ENCODE data around the gene TLX2. TPM values are rescaled to one million over a fixed set of nuclear protein-coding genes. Genes with fewer than 3 reads are reported as not detected.
"Not testable (repeated sequence)": the region's sequence is repeated elsewhere in the genome, so short reads cannot be mapped to it uniquely, and the experiment has no call there.

TLX2 gene
- polyA plus RNA-seq, 3 donors from 2014 or later, result not detected

DNA sequence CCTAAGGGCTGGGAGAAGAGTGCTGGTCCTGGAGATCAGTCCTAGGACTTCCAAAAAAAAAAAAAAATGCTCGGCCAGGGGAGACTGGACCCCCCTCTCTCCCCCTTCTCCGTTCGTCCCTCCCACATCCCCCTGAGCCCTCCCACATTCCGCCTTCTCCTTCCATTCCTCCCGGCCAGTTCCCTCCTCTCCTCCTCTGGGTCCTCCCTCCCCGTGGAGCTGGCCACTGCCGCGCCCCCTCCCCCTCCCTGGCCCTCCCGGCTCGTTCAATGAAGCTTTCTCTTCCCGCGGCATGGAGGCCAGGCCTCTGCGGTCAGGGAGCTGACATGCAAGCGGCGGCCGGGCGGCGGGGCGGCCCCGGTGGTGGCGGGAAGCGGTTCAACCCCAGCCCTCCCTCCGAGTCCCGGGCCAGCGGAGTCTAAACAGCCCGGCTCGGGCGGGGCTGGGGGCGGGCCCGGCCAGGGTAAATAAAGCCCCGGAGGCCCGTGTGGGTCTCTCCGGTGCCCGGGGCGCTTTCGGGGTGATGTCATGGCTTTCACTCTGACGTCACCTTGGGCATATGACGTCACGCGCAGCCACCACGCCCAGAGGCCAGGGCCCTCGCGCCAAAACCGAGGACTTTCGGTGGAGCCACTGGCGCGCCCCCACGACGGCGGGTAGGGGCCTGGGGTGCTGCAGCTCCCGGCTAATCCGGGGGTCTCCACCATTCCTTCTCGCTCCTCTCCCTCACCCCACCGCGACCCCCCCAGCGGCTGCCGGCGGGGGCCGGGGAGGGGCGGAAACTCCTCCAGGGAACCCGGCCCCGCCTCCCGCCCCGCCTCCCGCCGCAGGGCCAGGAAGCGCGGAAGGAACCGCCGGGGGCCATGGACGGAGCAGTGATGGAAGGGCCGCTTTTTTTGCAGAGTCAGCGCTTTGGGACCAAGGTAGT lies 39.9 kb downstream of the TLX2 start, which contains the start of the genes DOK1 and LOXL3:
DOK1 (plus strand) TSS at position 829 of the 928 bp plus-strand sequence; CDS start at position 864, 35 bp downstream.
LOXL3 (minus strand) TSS at position 51 of the 928 bp plus-strand sequence. CDS start 1,308 bp downstream, outside the sequence.
- no peaks in the 10 kb centered on the region for H3K9me3 Mint-ChIP-seq
- H3K27ac Mint-ChIP-seq, result peak within 1 kb of the TSS; percentile 86 to 96 (median 92)
- no peaks in the 10 kb centered on the region for H3K36me3 Mint-ChIP-seq
- peak; percentile 81 to 82 (median 82) for DNase-seq
- peaks cover 15 to 19% of the 10 kb centered on the region in 2 donors for H3K4me1 Mint-ChIP-seq
- peak within 1 kb of the TSS; percentile 95 to 97 (median 96) for H3K4me3 Mint-ChIP-seq
- H3K27me3 Mint-ChIP-seq (ENCODE audit: low read depth in 3 of 3), result peaks cover 8 to 37% (median 31%) of the 10 kb centered on the region in 3 donors

- Mint-ChIP-seq H3K36me3 (no peaks in the 10 kb centered on the region), H3K4me3 (peak overlapping the region; percentile 95 to 97 (median 96)), H3K4me1 (peaks cover 15 to 19% of the 10 kb centered on the region in 2 donors), H3K27me3 (ENCODE audit: low read depth in 3 of 3) (peaks cover 7 to 32% (median 30%) of the 10 kb centered on the region in 3 donors), H3K27ac (peak overlapping the region; percentile 86 to 96 (median 92)), H3K9me3 (no peaks in the 10 kb centered on the region)
- peak; percentile 46 to 52 (median 50) for DNase-seq
Measured at GRCh38 chr2:74554820-74555531, 40.7 kb downstream of the TLX2 start.

- Mint-ChIP-seq H3K27me3 (ENCODE audit: low read depth in 3 of 3) (peaks cover 4 to 29% (median 29%) of the 10 kb centered on the region in 3 donors), H3K27ac (peak overlapping the region; percentile 86 to 96 (median 92)), H3K9me3 (no peaks in the 10 kb centered on the region), H3K4me1 (peaks cover 20 to 22% of the 10 kb centered on the region in 2 donors), H3K4me3 (peak overlapping the region; percentile 95 to 97 (median 96)), H3K36me3 (no peaks in the 10 kb centered on the region)
- DNase-seq, result no peak
Measured at GRCh38 chr2:74555610-74556103, 41.4 kb downstream of the TLX2 start.

- Mint-ChIP-seq H3K4me1 (peaks cover 20 to 22% of the 10 kb centered on the region in 2 donors), H3K27ac (peak overlapping the region; percentile 57 to 93 (median 79)), H3K4me3 (peak overlapping the region; percentile 95 to 97 (median 96)), H3K27me3 (ENCODE audit: low read depth in 3 of 3) (peaks cover 4 to 29% (median 27%) of the 10 kb centered on the region in 3 donors), H3K36me3 (no peaks in the 10 kb centered on the region), H3K9me3 (no peaks in the 10 kb centered on the region)
- DNase-seq, result no peak
Measured at GRCh38 chr2:74556159-74556558, 41.9 kb downstream of the TLX2 start.

GRCh38 chr2:74556831-74557370 lies 42.7 kb downstream of the TLX2 start:
- no peaks in the 10 kb centered on the region for H3K9me3 Mint-ChIP-seq
- DNase-seq, result no peak
- H3K27ac Mint-ChIP-seq, result peak overlapping the region in 4 of 6 donors; percentile 32 to 78 (median 54)
- H3K27me3 Mint-ChIP-seq (ENCODE audit: low read depth in 3 of 3), result peaks cover 4 to 26% (median 23%) of the 10 kb centered on the region in 3 donors
- H3K4me3 Mint-ChIP-seq, result peak overlapping the region in 3 of 5 donors; percentile 5 to 95 (median 46)
- H3K4me1 Mint-ChIP-seq, result peaks cover 20 to 22% of the 10 kb centered on the region in 2 donors
- H3K36me3 Mint-ChIP-seq, result no peaks in the 10 kb centered on the region

- H3K4me1 Mint-ChIP-seq, result peaks cover 20 to 21% of the 10 kb centered on the region in 2 donors
- H3K4me3 Mint-ChIP-seq, result no peak overlapping the region
- H3K9me3 Mint-ChIP-seq, result no peaks in the 10 kb centered on the region
- H3K27ac Mint-ChIP-seq, result peak overlapping the region in 2 of 6 donors; percentile 10 to 43
- H3K27me3 Mint-ChIP-seq (ENCODE audit: low read depth in 3 of 3), result peaks cover 4 to 29% (median 15%) of the 10 kb centered on the region in 3 donors
- DNase-seq, result no peak
- H3K36me3 Mint-ChIP-seq, result no peaks in the 10 kb centered on the region
Measured at GRCh38 chr2:74558284-74559230, 44.3 kb downstream of the TLX2 start.

- peaks cover 17 to 20% of the 10 kb centered on the region in 2 donors for H3K4me1 Mint-ChIP-seq
- no peak overlapping the region for H3K4me3 Mint-ChIP-seq
- peaks cover 1 to 30% (median 10%) of the 10 kb centered on the region in 3 donors for H3K27me3 Mint-ChIP-seq (ENCODE audit: low read depth in 3 of 3)
- no peaks in the 10 kb centered on the region for H3K36me3 Mint-ChIP-seq
- H3K27ac Mint-ChIP-seq, result peak overlapping the region in 1 of 6 donors; percentile 5
- no peaks in the 10 kb centered on the region for H3K9me3 Mint-ChIP-seq
- DNase-seq, result no peak
Measured at GRCh38 chr2:74559912-74560311, 45.7 kb downstream of the TLX2 start.

- H3K27me3 Mint-ChIP-seq (ENCODE audit: low read depth in 3 of 3), result peaks cover 1 to 25% (median 5%) of the 10 kb centered on the region in 3 donors
- H3K36me3 Mint-ChIP-seq, result no peaks in the 10 kb centered on the region
- no peak overlapping the region for H3K27ac Mint-ChIP-seq
- peaks cover 11 to 14% of the 10 kb centered on the region in 2 donors for H3K4me1 Mint-ChIP-seq
- no peaks in the 10 kb centered on the region for H3K9me3 Mint-ChIP-seq
- no peak overlapping the region for H3K4me3 Mint-ChIP-seq
- DNase-seq, result no peak
Measured at GRCh38 chr2:74560591-74560990, 46.3 kb downstream of the TLX2 start.

- H3K9me3 Mint-ChIP-seq, H3K4me1 Mint-ChIP-seq, H3K27ac Mint-ChIP-seq, DNase-seq, H3K36me3 Mint-ChIP-seq, H3K4me3 Mint-ChIP-seq: not testable (repeated sequence)
- peaks cover 1 to 24% (median 8%) of the 10 kb centered on the region in 3 donors for H3K27me3 Mint-ChIP-seq (ENCODE audit: low read depth in 3 of 3)
Measured at GRCh38 chr2:74561022-74561421, 46.8 kb downstream of the TLX2 start.

DNA sequence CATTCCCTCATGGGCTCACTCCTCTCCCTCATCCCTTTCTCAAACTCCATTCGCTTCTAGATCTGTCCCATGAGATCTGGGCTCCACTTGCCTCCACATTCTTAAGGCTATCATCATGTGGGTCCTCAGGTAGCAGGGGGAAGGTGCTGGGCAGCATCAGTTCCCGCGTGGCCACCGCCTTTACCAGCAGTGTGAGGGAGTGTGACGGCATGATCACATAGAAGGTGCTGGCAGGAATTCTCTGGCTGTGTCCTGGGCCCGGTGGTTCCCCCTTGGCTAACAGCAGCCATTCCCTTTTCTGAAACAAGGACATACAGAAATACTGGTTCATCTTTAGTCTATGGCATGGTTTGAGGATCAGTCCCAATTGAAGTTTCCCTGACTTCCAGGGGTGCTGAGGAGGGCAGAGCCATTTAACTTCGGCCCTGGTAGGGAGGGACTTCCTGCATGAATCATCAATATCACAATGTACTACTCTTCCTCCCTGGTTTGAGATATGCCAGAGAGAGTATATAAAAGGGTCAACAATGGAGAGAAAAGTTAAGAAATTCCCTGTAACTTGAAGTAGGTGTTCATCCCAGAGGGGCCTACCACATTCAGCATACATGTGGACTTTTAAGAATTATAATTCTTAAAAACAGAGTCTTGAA lies 48.0 kb downstream of the TLX2 start:
- no peaks in the 10 kb centered on the region for H3K9me3 Mint-ChIP-seq
- H3K27ac Mint-ChIP-seq, result no peak overlapping the region
- no peaks in the 10 kb centered on the region for H3K36me3 Mint-ChIP-seq
- H3K4me3 Mint-ChIP-seq, result no peak overlapping the region
- H3K4me1 Mint-ChIP-seq, result peaks cover 4 to 6% of the 10 kb centered on the region in 2 donors
- H3K27me3 Mint-ChIP-seq (ENCODE audit: low read depth in 3 of 3), result peaks cover 4 to 23% (median 10%) of the 10 kb centered on the region in 3 donors
- DNase-seq, result no peak

GRCh38 chr2:74564222-74564621 lies 50.0 kb downstream of the TLX2 start:
- H3K27ac Mint-ChIP-seq, result no peak overlapping the region
- H3K4me3 Mint-ChIP-seq, result no peak overlapping the region
- no peaks in the 10 kb centered on the region for H3K36me3 Mint-ChIP-seq
- peaks cover 4 to 6% of the 10 kb centered on the region in 2 donors for H3K4me1 Mint-ChIP-seq
- DNase-seq, result no peak
- H3K9me3 Mint-ChIP-seq, result no peaks in the 10 kb centered on the region
- H3K27me3 Mint-ChIP-seq (ENCODE audit: low read depth in 3 of 3), result peaks cover 9 to 23% (median 13%) of the 10 kb centered on the region in 3 donors
